ENCODE data around the gene B4GAT1.

The B4GAT1 gene

DNA sequence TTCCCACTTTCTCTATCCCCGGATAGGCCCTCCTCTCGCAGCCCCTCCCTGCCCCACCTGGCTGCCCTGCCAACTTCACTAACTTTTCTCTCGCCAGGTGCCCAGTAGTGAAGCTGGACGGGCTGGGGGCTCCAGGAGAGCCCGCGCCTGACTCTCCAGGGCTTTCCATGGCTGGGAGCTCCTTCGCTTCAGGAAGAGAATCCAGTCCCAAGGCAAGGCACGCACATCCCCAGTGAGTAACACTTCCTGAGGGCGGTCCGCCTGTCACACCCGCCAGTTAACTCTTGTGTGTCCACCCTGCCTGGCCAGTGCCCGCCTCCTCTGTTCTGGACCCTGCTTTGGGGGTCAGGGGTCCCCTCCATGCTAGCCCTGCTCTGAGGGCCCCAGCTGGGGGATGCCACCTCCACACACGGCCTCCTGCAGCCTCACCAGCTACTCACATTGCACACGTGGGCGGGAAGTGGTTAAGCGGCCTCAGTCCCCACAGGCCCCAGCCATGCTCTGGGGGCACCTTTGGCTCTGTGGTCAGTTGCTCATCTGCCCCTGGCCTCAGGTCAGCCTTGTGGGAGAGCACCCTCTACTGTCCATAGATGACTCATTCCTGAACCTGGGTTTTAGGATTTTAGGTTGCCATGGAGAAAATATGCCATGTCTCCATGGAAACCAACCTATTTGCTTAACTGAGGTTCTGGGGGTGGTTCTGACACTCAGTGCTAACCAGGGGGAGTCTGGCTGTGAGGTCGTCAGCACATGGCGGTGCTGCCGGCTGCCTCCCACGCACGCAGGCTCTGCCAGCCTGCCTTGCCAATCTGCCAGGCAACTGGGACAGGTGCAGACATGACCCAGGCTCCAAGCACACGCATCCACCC, 11.0 kb downstream of the B4GAT1 start, which contains the start of gene RIN1:
RIN1 (minus strand) TSS at position 201 of the 869 bp plus-strand sequence; CDS start at position 169, 32 bp downstream.
- DNase-seq (ENCODE audit: low spot score) = peak; percentile 82

DNA sequence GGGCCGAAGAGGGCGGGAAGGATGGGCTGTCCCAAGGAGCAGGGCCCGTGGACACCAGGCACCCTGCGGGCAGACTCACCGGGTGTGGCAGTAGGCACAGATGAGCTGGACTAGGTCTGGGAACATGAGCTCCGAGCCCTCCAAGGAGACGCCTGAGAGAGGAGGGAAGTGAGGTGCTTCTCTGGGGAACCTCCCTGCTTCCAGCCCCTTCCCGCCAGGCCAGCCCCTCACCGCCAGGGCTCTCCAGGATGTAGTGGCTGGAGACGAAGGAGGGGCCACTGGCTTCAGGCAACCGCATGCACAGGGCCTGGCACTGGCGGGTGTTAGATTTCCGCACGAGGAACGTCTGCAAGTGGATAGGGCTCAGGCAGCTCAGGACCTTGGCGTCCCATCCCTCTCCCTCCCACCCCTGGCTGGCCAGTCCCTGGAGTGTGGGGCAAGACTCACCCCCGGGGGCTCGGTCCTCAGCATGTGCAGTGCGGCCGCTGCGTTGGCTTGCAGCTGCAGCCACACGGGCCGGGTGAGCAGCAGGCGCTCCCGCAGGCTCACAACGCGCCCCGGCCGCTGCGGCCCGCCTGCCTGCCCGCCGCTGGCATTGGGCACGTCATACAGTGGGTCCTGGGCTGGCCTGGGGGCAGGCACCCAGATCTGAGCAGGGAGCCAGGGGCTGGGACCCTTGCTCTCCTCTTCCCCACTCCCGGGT, 11.7 kb downstream of the B4GAT1 start:
- DNase-seq (ENCODE audit: low spot score) = no peak

DNA sequence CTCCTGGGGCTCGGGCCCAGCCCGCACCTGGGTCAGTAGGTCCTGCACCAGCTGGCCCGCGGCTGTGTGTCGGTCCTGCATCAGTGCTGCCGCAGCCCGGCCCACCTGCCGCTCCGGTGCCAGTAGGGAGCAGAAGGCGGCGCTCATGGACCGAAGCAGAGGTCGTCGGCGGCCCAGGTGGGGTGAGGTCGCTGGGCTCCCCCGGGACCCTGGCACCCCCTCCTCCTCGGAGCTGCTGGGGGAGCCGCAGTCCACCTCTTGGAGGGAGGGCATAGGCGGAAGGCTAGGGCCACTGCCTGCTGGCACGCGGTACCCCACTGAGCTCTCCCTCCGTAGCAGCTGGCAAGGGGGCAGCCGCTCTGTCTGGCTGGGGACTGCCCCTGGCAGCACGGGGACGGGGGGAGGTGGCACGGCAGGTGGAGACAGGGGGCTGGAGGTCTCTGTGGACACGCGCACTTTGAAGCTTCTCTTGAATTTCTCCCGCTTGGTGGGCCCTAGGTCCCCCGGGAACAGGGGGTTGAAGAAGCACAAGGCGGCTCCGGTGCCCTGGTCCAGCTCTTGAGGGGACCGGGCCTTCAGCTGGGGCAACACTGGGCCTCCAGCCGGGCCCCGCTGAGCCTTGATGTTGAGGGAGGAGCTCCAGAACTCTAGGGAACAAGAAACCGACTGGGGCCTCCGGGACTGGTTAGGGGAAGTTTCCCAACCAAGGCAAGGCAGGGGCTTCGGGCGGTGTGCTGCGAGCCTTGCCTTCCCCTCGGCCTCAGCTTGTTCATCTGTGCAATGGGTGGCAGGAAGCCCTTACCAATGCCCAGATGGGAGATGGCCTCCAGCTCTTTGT, 12.6 kb downstream of the B4GAT1 start:
- DNase-seq (ENCODE audit: low spot score) = no peak

DNA sequence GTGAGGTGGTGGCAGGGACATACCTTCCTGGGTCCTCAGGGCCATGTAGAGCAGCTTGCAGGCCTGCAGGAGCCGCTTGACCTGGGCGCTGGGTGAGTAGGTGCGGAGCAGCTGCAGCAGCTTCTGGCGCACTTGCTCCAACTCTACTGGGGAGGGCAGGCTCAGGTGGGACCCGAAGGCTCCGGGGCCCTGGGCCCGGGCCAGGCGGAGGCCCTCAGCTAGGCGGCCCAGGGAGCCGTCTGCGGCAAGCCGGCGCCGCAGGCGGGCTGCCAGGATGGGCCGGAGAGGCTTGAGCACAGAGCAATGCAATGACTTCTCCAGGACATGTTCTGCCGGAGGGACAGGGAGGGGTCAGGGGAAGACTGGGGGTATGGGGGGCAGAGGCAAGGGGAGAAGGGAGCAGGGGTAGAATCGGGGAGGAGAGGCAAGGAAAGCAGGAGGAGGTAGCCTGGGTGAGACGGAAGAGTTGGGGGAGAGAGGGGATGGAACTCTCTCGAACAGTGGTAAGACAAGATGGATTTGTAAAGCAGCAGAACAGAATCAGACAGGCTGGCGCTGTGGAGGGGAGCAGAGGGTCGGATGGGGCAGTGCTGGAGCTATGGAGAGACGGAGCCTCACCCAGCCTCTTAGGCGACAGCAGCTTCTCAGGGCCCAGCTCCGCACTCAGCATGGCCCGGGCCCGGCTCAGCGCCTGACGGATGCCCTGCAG, 13.4 kb downstream of the B4GAT1 start:
- no peak for DNase-seq (ENCODE audit: low spot score)

DNA sequence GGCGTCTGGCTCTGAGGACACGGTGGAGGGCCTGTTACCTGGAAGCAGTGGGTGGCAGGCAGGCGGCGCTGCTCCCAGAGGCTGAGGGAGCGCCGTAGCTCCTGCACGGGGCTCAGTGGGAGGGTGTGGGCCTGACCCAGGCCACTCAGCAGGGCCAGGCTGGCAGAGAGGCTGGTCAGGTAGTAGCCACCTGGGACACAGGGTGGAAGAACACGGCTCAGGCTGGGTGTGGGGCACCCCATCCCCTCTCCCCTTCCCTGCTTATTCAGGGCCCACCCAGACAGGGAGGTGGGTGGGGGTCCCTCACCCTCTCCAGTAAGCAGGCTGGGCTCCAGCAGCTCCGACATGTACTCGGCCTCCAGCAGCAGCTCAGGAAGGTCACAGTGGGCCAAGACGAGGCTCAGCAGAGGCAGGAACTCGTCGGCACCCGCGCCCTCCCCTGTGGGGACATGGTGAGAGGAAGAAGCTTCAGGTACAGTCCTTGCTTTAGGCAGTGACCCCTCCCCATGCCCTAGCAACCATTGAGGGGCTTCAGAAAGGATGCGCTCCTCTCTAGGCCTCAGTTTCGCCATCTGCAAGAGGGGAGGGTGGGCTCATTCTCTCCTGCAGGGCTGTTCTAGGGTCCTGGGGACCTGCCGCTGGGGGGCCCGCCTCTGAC, 14.1 kb downstream of the B4GAT1 start:
- no peak for DNase-seq (ENCODE audit: low spot score)

DNA sequence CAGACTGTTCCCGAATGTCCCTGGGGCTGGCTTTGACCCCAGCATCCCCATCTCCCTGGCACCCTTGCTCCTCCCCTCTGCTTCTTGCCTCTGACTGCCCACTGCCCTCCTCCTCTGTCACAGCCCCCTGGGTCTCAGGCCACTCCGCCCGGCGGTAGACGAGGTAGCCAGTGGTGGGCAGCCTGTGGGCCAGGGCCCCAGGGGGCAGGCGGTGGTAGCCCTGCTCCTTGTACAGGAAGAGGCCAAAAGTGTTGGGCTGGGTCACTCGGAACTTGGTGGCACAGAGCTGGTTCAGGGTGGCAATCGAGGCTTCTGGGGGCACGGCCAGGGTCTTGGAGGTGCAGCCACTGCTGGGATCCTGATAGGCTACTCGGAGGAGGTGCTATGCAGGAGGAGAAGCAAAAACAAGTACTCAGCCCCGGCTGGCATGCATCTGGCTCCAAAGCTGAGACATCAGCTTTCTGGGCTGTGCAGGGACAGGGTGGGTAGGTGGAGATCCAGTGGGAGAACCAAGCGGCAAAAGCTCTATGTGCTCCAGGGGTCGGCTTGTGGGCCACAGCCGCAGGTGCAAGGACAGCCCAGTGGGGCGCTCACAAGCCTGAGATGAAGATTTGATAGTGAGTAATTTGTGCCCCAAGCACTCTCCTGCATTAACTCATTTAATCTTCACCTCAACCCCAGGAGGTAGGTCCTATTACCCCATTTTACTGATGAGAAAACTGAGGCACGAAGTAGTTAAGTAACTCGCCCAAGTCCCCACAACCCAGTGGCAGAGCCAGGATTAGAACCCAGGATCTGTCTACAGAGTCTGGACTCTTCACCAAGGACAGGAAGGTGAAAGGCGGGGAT, 14.8 kb downstream of the B4GAT1 start:
- no peak for DNase-seq (ENCODE audit: low spot score)

DNA sequence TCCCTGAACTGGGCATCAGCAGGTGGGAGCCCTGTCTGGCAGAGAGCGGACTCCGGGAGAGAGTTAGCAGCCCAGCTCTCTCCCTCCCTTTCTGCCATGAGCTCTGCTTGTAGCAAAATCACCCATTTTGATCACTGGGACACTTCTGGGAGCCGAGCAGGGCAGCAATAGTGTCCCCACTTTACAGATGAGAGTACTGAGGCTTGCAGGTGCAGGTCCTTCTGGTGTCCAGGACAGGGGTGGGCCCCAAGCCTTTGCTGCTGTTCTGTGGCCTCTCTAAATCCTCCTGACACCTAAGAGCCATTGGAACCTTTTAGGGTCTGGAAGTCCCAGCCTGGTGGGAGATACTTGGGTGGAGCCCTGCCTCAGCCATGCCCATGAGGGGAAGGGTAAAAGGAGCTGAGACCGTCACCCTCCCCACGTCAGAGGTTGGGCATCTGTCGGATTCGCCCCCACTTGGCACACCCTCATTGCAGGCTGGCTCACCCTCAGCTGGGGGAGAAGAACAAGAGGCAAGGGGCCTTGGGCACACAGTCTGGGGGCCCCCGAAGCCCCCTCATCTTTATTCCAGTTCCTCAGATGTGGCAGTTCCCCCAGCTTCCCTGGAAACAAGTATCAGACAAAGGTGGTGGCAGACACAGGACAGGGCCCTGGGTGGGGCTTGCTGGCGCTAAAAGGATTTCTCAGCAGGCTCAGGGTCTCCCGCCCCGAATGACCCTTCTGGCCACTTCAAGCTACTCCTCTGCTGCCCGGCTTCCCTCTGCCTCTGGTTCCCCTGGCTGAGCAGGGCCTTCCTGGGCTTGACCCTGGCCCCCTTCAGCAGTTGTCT, 15.7 kb downstream of the B4GAT1 start:
- DNase-seq (ENCODE audit: low spot score) = no peak

DNA sequence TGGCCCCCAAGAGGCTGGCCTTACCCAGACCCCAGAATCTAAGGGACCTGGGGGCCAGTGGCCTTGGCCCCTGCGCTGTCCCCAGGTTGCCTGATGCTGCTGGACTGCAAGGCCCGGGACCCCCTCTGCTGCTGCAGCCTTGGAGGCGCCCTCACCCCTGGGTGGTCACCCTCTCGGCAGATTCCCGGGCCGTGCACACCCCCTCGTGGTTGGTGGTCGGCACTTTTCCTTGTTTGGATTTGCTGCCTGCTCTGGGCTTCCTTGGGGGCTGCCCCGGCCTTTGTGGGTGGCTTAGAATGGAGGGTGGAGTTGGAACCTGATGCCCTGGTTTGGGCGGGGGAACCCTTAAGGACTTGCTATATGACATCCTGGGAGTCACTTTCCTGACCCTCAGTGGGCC, 16.5 kb downstream of the B4GAT1 start:
- no peak for DNase-seq (ENCODE audit: low spot score)

DNA sequence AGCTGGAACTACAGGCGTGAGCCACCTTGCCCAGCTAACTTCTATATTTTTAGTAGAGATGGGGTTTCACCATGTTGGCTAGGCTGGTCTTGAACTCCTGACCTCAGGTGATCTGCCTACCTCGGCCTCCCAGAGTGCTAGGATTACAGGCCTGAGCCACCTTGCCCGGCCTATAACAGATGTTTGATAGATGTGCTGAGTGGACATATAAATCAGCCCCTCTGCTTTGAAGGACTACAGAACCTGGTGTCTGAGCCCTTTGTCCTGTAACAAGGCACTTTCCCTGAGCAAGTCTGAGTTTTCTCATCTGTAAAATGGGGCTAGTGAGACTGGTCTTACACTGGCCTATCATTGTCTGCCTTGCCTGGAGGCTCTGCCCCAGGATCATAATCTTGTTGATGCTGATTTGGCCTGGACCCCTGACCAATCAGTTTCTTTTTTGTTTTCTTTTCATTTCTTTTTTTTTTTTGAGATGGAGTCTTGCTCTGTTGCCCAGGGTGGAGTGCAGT, 18.2 kb downstream of the B4GAT1 start:
- no peak for DNase-seq (ENCODE audit: low spot score)

DNA sequence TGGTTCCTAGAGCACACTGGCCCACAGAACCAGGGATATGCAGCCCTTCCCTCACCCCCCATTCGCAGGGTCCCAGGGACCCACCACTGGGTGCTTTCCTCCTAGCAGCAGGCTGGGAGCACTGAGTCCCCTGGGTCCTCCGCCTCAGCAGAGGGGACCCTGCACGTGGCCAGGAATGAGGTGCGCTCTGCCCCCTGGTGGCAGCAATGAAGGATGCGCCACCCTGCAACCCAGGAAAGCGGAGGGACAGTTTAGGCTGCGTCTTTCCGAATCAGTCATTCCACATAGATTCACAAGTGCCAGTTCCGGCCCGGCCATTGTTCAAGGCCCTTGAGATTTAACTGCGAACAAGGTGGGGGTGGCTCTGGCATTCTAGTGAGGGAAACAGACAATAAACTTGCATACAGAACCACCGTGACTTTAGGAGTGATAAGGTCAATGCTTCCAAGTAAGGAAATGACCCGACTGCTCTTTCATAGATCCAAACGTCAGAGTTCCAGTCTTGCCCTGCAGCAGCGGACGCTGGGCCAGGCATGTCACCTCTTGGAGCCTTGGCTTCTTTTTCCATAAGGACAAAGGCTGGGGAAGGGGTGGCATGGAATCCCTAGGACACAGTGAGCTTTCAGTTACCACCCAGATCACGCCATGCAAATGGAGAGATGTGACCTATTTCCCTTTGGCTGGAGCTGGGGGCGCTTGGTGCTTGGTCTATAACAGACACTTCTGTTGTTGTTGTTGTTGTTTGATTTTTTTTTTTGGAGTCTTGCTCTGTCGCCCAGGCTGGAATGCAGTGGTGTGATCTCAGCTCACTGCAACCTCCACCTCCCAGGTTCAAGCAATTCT, 18.9 kb downstream of the B4GAT1 start:
- DNase-seq (ENCODE audit: low spot score) = peak; percentile 85

DNA sequence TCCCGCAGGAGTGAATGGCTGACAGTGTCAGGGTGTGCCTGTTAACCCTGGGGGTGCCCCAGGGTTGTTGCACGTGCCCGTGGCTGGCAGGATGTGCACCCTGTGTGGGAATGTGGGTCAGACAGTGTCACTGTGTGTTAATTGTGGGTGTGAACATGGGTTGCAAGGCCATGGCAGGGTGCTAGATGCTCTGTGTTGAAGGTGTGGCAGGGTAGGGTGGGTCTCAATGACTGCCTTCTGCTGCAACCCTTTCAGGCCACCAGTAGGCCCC, 19.5 kb downstream of the B4GAT1 start:
- DNase-seq (ENCODE audit: low spot score) = no peak

DNA sequence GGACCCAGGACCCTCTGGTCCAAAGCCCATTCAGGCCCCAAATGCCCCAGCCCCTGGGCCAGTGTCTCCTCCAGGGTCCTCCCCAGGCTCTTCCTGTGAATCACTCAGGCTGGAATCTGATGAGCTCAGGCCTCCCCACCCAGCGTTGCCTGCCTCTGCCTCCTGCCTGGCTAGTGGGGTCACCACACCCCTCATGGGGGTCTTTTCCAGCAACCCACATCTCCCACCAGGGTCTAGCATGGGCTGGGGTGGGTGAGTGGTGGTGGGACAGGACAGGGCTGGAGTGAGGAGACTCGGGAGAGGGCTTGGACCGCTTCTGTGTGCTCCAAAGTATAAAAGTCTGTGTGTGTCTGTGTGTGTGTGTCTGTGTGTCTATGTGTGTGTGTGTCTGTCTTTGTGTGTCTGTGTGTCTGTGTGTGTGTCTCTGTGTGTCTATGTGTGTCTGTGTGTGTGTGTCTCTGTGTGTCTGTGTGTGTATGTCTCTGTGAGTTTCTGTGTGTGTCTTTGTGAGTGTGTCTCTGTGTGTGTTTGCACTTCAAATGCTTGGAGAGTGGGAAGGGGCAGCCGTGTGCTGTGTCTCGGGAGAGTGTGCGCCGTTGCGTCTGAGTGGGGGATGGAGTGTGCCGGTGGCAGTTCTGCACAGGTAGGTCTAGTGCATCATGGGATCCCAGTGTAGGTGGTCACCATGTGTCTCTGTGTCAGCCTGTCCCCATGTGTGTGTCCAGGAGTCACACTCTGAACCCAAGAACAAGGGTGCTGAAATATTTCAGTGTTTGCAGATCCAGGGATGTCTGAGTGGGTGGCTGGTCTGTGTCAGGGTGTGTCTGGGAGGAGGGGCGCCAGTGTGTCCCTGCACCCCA, 20.0 kb downstream of the B4GAT1 start:
- DNase-seq (ENCODE audit: low spot score) = no peak

DNA sequence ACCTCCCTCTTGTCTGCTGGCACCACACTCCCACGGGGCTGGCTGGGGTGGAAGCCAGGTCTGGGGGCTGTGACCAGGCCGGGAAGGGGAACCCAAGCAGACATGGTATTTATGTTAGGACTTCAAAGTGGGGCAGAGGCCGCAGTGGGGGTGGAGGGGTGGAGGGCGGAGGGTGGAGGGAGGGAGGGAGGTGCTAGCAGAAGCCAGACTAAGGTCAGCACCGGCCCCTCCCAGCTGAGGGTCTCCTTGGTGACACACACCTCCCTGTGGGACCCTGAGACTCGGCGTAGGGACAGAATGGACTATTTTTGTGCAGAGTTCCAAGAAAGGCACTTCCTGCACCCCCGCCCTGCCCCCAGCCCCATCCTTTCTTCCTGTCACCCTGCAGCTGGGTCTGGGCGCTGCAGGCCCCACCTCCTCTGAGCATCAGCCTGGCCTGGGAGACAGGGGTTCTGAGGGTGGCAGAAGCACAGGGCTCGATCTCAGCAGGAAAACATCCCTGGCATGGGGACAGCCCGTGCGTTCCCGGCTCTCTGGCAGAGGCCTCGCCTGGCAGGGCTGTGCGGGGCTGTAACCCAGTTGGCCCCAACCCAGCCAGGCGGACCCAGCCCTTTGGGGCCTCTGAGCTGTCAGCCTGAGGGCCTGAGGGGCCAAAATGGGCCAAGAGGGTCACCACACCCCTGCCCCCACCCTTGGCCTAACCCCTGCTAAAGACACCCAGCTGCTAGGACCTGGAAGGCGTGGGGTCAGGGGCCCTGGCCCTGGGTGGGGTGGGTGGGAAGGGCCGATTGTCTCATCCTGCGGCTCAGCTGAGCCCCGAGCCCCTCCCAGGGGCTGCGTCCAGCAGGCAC, 20.9 kb downstream of the B4GAT1 start:
- no peak for DNase-seq (ENCODE audit: low spot score)

DNA sequence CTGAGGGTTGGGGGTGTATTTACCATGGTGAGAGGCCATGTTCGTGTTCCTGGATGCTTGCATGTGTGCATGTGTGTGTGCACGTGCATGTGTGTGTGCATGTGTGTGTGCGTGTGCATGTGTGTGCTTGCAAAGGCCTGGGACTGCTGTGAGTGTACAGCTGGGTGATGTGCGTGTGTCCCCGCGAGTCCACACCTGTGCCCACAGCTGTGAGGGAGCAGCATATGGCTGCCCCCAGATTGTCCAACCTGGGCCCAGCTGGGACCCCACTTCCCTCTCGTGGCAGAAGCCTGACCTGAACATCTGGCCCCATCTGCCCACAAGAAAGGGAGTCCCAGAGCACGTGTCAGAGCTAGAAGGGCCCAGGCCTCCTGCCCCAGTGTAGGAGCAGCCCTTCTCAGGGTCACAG, 22.2 kb downstream of the B4GAT1 start:
- DNase-seq (ENCODE audit: low spot score) = no peak

DNA sequence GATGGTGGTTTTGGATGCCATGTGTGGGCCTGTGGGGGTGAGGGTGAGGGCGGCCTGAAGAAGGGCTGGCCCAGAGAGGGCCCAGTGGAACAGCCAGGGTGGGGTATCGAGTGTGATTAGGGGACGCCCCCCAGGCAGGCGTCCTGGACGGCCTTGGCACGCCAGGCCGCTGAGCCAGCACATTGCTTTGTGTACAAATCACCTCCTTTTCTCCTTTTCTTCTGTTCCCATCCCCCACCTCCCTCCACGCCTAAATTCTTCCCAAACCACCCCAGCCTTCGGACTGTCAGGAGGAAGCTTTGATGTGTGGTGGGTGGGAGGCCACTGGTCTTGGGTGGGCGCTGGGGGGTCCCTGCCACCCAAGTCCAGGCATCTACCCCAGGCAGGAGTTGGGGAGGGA, 22.8 kb downstream of the B4GAT1 start:
- DNase-seq (ENCODE audit: low spot score) = no peak

DNA sequence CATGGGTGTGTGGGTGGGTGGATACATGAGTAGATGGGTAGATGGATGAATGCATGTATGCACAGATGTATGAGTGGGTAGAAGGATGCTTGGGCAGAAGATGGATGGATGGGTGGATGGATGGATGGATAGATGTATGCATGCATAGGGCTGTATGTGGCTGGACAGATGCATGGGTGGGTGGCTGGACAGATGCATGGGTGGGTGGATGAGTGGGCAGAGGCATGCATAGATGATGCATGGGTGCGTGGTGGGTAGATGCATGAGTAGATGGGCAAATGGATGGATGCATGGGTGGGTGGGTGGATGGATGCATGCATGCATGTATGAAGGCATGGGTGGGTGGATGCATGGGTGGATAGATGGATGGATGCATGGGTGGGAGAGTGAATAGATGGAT, 23.7 kb downstream of the B4GAT1 start:
- DNase-seq (ENCODE audit: low spot score) = no peak
